Astrocyte of the cerebellum (primary cell): Measurements from ENCODE around the gene SAE1.

Experiments
- DNase-seq: peaks from one replicate; pipeline ENCODE4 v3.0.0-alpha.2; 2011; ENCODE audit warnings: low read depth
- H3K4me3 ChIP-seq: 2 replicates; pipeline ENCODE4 v1.5.1; 2011; ENCODE audit warnings: mild to moderate bottlenecking, low read depth, low read length, moderate library complexity
- CTCF ChIP-seq: IDR thresholded peaks from 2 replicates; pipeline ENCODE4 v1.5.1; 2012; ENCODE audit warnings: low read length, low read depth, moderate library complexity, mild to moderate bottlenecking; ENCODE audit errors: missing control alignments
- in situ Hi-C: cut with HindIII; loops from 2 replicates; pipeline ENCODE4 v1.10.0; 2017; ENCODE audit warnings: low sequenced_read_pairs

Gene SAE1

GRCh38 chr19:47231215-47232054, 100.8 kb downstream of the SAE1 start:
- in situ Hi-C loops = no loop called here
- H3K4me3 ChIP-seq = peak overlapping the region; percentile 33
- no peak for TF ChIP-seq CTCF
- DNase-seq = no peak

GRCh38 chr19:47232422-47233211, 102.0 kb downstream of the SAE1 start:
- DNase-seq = no peak
- H3K4me3 ChIP-seq = no peak overlapping the region
- in situ Hi-C loops = no loop called here

GRCh38 chr19:47236072-47236675, 105.5 kb downstream of the SAE1 start:
- no peak overlapping the region for H3K4me3 ChIP-seq
- in situ Hi-C loops = no loop called here
- TF ChIP-seq CTCF = no peak
- DNase-seq = no peak

More at GRCh38 chr19:47232422-47233211, 102.0 kb downstream of the SAE1 start:
- TF ChIP-seq CTCF = no peak

DNA sequence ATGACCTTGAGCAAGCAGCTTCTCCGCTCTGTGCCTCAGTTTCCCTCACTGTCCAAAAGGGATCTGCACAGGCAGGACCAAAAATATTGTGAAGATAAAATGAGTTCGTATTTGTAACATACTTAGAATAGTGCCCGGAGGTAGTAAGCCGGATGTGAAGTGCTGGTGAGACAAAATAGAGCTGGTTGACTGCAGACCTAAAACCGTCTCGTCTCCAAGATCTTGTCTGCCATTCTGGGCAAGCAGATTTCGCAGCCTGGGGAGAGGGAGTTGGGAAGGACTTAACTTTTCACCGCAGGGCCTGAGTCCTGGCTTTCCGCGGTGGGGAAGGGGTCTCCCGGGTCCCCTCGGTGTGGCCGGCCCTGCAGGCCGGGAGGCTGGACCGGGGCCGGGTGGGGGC, 108.5 kb downstream of the SAE1 start:
- DNase-seq = no peak
- in situ Hi-C loops = no loop called here
- peak overlapping the region; percentile 25 for H3K4me3 ChIP-seq
- TF ChIP-seq CTCF = no peak

GRCh38 chr19:47239610-47240296, 109.1 kb downstream of the SAE1 start:
- H3K4me3 ChIP-seq = peak overlapping the region; percentile 25
- no peak for DNase-seq
- TF ChIP-seq CTCF = no peak
- in situ Hi-C loops = no loop called here

DNA sequence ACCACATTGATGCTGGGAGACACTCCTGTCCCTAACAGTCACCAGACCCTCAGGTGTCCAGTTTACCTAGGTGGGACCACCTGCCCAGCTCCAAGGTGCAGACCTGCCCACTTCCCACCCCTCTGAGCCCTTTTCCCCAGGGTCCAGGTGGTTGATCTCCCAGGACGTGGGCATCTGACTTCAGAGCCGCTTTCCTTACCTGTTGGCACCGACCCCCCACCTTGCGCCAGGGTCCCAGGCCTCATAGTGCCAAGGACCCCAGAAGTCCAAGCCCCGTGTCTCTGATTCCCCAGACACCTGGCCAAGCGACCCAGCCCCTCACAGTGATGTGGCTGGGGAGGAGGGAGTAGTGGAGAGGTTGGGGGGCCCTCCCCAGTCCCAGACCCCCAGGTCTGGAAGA, 109.9 kb downstream of the SAE1 start:
- TF ChIP-seq CTCF = no peak
- no peak overlapping the region for H3K4me3 ChIP-seq
- in situ Hi-C loops = no loop called here
- DNase-seq = no peak
